NCI-H2227 treated with DMSO at 0.1 percent for 48 hours (cell line): Measurements from ENCODE around the gene RNH1.
"Not testable (repeated sequence)": the region's sequence is repeated elsewhere in the genome, so short reads cannot be mapped to it uniquely, and the experiment has no call there.

Source experiments
- DNase-seq: peaks from one replicate; lab custom pipeline; 2025; lab: John Stamatoyannopoulos, UW

The RNH1 gene

GRCh38 chr11:520428-521176, 13.6 kb upstream of the RNH1 start:
- DNase-seq = no peak

- DNase-seq = no peak
These were observed 11.6 kb upstream of the RNH1 start for GRCh38 chr11:518463-519202.

- DNase-seq = not testable (repeated sequence)
These were observed 10.1 kb upstream of the RNH1 start for GRCh38 chr11:516918-517685.

GRCh38 chr11:516400-516799, 9.4 kb upstream of the RNH1 start:
- DNase-seq = no peak

- DNase-seq = no peak
These were observed 8.1 kb upstream of the RNH1 start for GRCh38 chr11:515131-515530.

- no peak for DNase-seq
These were observed 7.6 kb upstream of the RNH1 start for GRCh38 chr11:514606-515005.

GRCh38 chr11:512761-513595, 5.9 kb upstream of the RNH1 start:
- no peak for DNase-seq

GRCh38 chr11:508956-509355, 1.9 kb upstream of the RNH1 start:
- no peak for DNase-seq

GRCh38 chr11:507727-508515, 879 bp upstream of the RNH1 start:
- peak; percentile 15 for DNase-seq

- DNase-seq = peak; percentile 97
These were observed 626 bp downstream of the RNH1 start for GRCh38 chr11:506238-506994.

- no peak for DNase-seq
These were observed 2.1 kb downstream of the RNH1 start for GRCh38 chr11:504994-505344.

- DNase-seq = no peak
These were observed 2.7 kb downstream of the RNH1 start for GRCh38 chr11:504053-504993.

GRCh38 chr11:503179-503981, 3.7 kb downstream of the RNH1 start:
- DNase-seq = no peak

- no peak for DNase-seq
These were observed 4.5 kb downstream of the RNH1 start for GRCh38 chr11:502288-503178.

GRCh38 chr11:501683-502287, 5.3 kb downstream of the RNH1 start:
- DNase-seq = no peak

GRCh38 chr11:501001-501682, 5.9 kb downstream of the RNH1 start:
- no peak for DNase-seq
